IMR-90 (cell line): ENCODE measurements around the gene TXK. TPM values are rescaled to one million over a fixed set of nuclear protein-coding genes. Genes with fewer than 3 reads are reported as not detected.

Experiments
- ATAC-seq: fragments of 200-7000 bp; cut with Tn5 transposase; 2 replicates; pipeline ENCODE4 v1.9.1; 2020; ENCODE audit warnings: low read depth, mild to moderate bottlenecking, moderate library complexity
- BruUV-seq: library from RNA; stranded (reverse); fragments of 400-500 nt; replicated peaks from 2 replicates; lab custom pipeline; 2021; lab: Mats Ljungman, UMichigan
- CTCF ChIA-PET: fragments of 300-600 bp; formaldehyde crosslinking; extraction: SDS; loops from one replicate; lab custom pipeline; 2021; ENCODE audit warnings: antibody characterized with exemption; lab: Yijun Ruan, JAX
- POLR2A ChIA-PET: fragments of 300-600 bp; sonication (Branson Sonifier 250); formaldehyde crosslinking; loops from one replicate; lab custom pipeline; 2022; ENCODE audit warnings: antibody characterized with exemption; ENCODE audit not compliant: unreplicated experiment; lab: Charles Lee
- DNase-seq: peaks from one replicate; pipeline ENCODE4 v3.0.0; 2013
- H2AFZ ChIP-seq: replicated peaks from 2 replicates; pipeline ENCODE3; 2013; ENCODE audit warnings: low read length, mild to moderate bottlenecking; ENCODE audit not compliant: poor library complexity
- H2AK5ac ChIP-seq: 2 replicates; pipeline ENCODE4 v1.6.1; 2013; ENCODE audit warnings: low read depth, low read length, inconsistent platforms
- H2AK9ac ChIP-seq: replicated peaks from 2 replicates; pipeline ENCODE3; 2013; ENCODE audit warnings: mild to moderate bottlenecking, low read depth, low read length, moderate library complexity; ENCODE audit not compliant: poor library complexity
- H2BK120ac ChIP-seq: 2 replicates; pipeline ENCODE4 v1.6.1; 2013; ENCODE audit warnings: low read depth, low read length, inconsistent platforms
- H2BK15ac ChIP-seq: 3 replicates; pipeline ENCODE4 v1.6.1; 2013; ENCODE audit warnings: low read depth, low read length, inconsistent platforms
- H2BK20ac ChIP-seq: 2 replicates; pipeline ENCODE4 v1.6.1; 2013; ENCODE audit warnings: low read depth, mild to moderate bottlenecking, inconsistent platforms, low read length, moderate library complexity
- H2BK5ac ChIP-seq: 2 replicates; pipeline ENCODE4 v1.6.1; 2013; ENCODE audit warnings: mild to moderate bottlenecking, low read depth, low read length, inconsistent platforms; ENCODE audit not compliant: poor library complexity, severe bottlenecking
- H3K14ac ChIP-seq: replicated peaks from 2 replicates; pipeline ENCODE4 v1.6.1; 2013; ENCODE audit warnings: low read depth, low read length, inconsistent platforms
- H3K18ac ChIP-seq: 2 replicates; pipeline ENCODE4 v1.6.1; 2013; ENCODE audit warnings: low read depth, low read length, control low read depth
- H3K23ac ChIP-seq: 2 replicates; pipeline ENCODE4 v1.6.1; 2013; ENCODE audit warnings: low read depth, low read length, inconsistent platforms
- H3K27ac ChIP-seq: 2 replicates; pipeline ENCODE4 v1.5.1; 2013; ENCODE audit warnings: mild to moderate bottlenecking, control low read depth, low read length; ENCODE audit not compliant: insufficient read depth
- H3K27me3 ChIP-seq: 2 replicates; pipeline ENCODE4 v1.6.1; 2013; ENCODE audit warnings: low read length; ENCODE audit not compliant: control insufficient read depth, insufficient read depth
- H3K36me3 ChIP-seq: 2 replicates; pipeline ENCODE4 v1.6.1; 2013; ENCODE audit warnings: low read length, mixed read lengths; ENCODE audit not compliant: control insufficient read depth, insufficient read depth
- H3K4ac ChIP-seq: 2 replicates; pipeline ENCODE4 v1.6.1; 2013; ENCODE audit warnings: low read depth, low read length, inconsistent platforms
- H3K4me1 ChIP-seq: 2 replicates; pipeline ENCODE4 v1.6.1; 2013; ENCODE audit warnings: low read length, mixed read lengths; ENCODE audit not compliant: control insufficient read depth, insufficient read depth
- H3K4me2 ChIP-seq: 2 replicates; pipeline ENCODE4 v1.6.1; 2013; ENCODE audit warnings: low read depth, mild to moderate bottlenecking, control low read depth, low read length, moderate library complexity
- H3K4me3 ChIP-seq: 2 replicates; pipeline ENCODE4 v1.5.1; 2013; ENCODE audit warnings: low read depth, mild to moderate bottlenecking, control low read depth, low read length, moderate library complexity; ENCODE audit not compliant: insufficient read depth
- H3K56ac ChIP-seq: 2 replicates; pipeline ENCODE4 v1.6.1; 2013; ENCODE audit warnings: low read length, inconsistent platforms; ENCODE audit not compliant: insufficient read depth; ENCODE audit errors: extremely low read depth
- H3K79me1 ChIP-seq, 2 experiments: 2 replicates each; pipeline ENCODE4 v1.6.1; 2013; ENCODE audit warnings: low read length in 2 of 2, inconsistent platforms in 1 of 2, low read depth in 1 of 2
- H3K9ac ChIP-seq: 2 replicates; pipeline ENCODE4 v1.6.1; 2013; ENCODE audit warnings: low read depth, low read length, control low read depth
- H3K9me1 ChIP-seq: 2 replicates; pipeline ENCODE4 v1.6.1; 2013; ENCODE audit warnings: low read length, inconsistent platforms; ENCODE audit not compliant: insufficient read depth
- H3K9me3 ChIP-seq: 2 replicates; pipeline ENCODE4 v1.6.1; 2013; ENCODE audit warnings: low read length; ENCODE audit not compliant: control insufficient read depth, insufficient read depth
- H4K20me1 ChIP-seq: 2 replicates; pipeline ENCODE4 v1.6.1; 2013; ENCODE audit warnings: low read length, inconsistent platforms; ENCODE audit not compliant: insufficient read depth
- H4K5ac ChIP-seq: 2 replicates; pipeline ENCODE4 v1.6.1; 2013; ENCODE audit warnings: mild to moderate bottlenecking, low read depth, low read length, control low read depth
- H4K8ac ChIP-seq, 2 experiments: 2 replicates each; pipeline ENCODE4 v1.6.1; 2013; ENCODE audit warnings: low read depth in 2 of 2, low read length in 2 of 2, control low read depth in 1 of 2, inconsistent platforms in 1 of 2
- H4K91ac ChIP-seq: 2 replicates; pipeline ENCODE4 v1.6.1; 2013; ENCODE audit warnings: low read depth, low read length, inconsistent platforms; ENCODE audit not compliant: insufficient read depth
- BHLHE40 ChIP-seq: fragments of 150-350 bp; IDR thresholded peaks from 2 replicates; pipeline ENCODE4 v1.6.1; 2016; ENCODE audit warnings: mild to moderate bottlenecking, low read depth, low read length
- CEBPB ChIP-seq: IDR thresholded peaks from 2 replicates; pipeline ENCODE4 v1.6.1; 2012; ENCODE audit warnings: low read depth, low read length, improper control_type of control experiment
- CHD1 ChIP-seq: IDR thresholded peaks from 2 replicates; pipeline ENCODE4 v1.6.1; 2012; ENCODE audit warnings: low read depth, low read length, improper control_type of control experiment
- CTCF ChIP-seq: conservative IDR thresholded peaks from 2 replicates; pipeline ENCODE4 v1.5.1; 2012; ENCODE audit warnings: mild to moderate bottlenecking, low read depth, low read length, improper control_type of control experiment
- FOS ChIP-seq: fragments of 150-350 bp; IDR thresholded peaks from 2 replicates; pipeline ENCODE4 v1.6.1; 2016; ENCODE audit warnings: low read depth, low read length
- MXI1 ChIP-seq: IDR thresholded peaks from 2 replicates; pipeline ENCODE4 v1.6.1; 2012; ENCODE audit warnings: low read depth, mild to moderate bottlenecking, low read length, moderate library complexity, borderline replicate concordance
- RAD21 ChIP-seq: IDR thresholded peaks from 2 replicates; pipeline ENCODE4 v1.6.1; 2012; ENCODE audit warnings: low read length, improper control_type of control experiment
- RFX5 ChIP-seq: IDR thresholded peaks from 2 replicates; pipeline ENCODE4 v1.8.0; 2012; ENCODE audit warnings: low read depth, mild to moderate bottlenecking, low read length, moderate library complexity
- SMC3 ChIP-seq: fragments of 150-350 bp; IDR thresholded peaks from 2 replicates; pipeline ENCODE4 v1.6.1; 2016; ENCODE audit warnings: low read depth, mild to moderate bottlenecking, antibody characterized with exemption, low read length, moderate library complexity
- WGBS, 2 experiments: methylation state at CpG; one replicate each; pipeline versions ENCODE4 v1.1.5 to v1.1.7; 2013; ENCODE audit warnings: missing lambda C conversion rate in 2 of 2; ENCODE audit not compliant: insufficient read length in 1 of 2; ENCODE audit errors: extremely low coverage in 2 of 2; 5-methylcytosine and 5-hydroxymethylcytosine counted together
- dilution Hi-C: fragments of 300-500 bp; cut with HindIII; formaldehyde crosslinking; loops from one replicate; pipeline ENCODE4 v1.14.3; 2018; ENCODE audit warnings: low sequenced_read_pairs; ENCODE audit not compliant: unreplicated experiment
- in situ Hi-C: fragments of 300-500 bp; cut with MboI; formaldehyde crosslinking; loops from 3 replicates; pipeline ENCODE4 v1.14.3; 2019; ENCODE audit warnings: low sequenced_read_pairs, inconsistent platforms, mixed read lengths
- intact Hi-C: fragments of 100-400 bp; cut with micrococcal nuclease; formaldehyde crosslinking; loops from 2 replicates; pipeline ENCODE4 v1.10.0; 2022
- polyA plus RNA-seq, 3 experiments: library from polyadenylated mRNA; depleted of rRNA; stranded (reverse); fragments of >200 nt; gene quantifications; 2 replicates each; pipeline ENCODE4 v1.2.3, GENCODE V29; 2012; ENCODE audit warnings: low replicate concordance in 1 of 3
- total RNA-seq: library from RNA; depleted of rRNA; stranded (reverse); fragments of >200 nt; gene quantifications from 2 replicates; pipeline ENCODE4 v1.2.3, GENCODE V29; 2012

TXK gene
- total and polyA plus RNA-seq, 2 of the 4 experiments (the other 2 are of a cell fraction), result not detected

GRCh38 chr4:48085821-48086589 is 48.0 kb downstream of the TXK start:
- no peaks in the 10 kb centered on the region for H3K36me3 ChIP-seq
- dilution Hi-C loops (no loop called here), intact Hi-C loops (loop anchor here (5.0 kb wide), 3 partner anchors 69 to 419 kb away; partner anchors contain the start of genes CNGA1 and NIPAL1), in situ Hi-C loops (loop anchor here (10.0 kb wide), 1 partner anchor 401 kb away; no protein-coding TSS in a partner anchor)
- H4K20me1 ChIP-seq, result no peaks in the 10 kb centered on the region
- H2AFZ ChIP-seq, result no peak overlapping the region
- H3K4ac ChIP-seq, result no peak overlapping the region
- no peaks in the 10 kb centered on the region for H3K9me3 ChIP-seq
- no peak overlapping the region for H2BK15ac ChIP-seq
- H2BK120ac ChIP-seq, result no peak overlapping the region
- ChIA-PET CTCF (interaction anchor here (1.5 kb wide), 1 partner anchor 55 kb away, joined by 6 read pairs; no protein-coding TSS in a partner anchor), POLR2A (no interaction called here)
- TF ChIP-seq CTCF (no peak), BHLHE40 (no peak), CEBPB (no peak), RFX5 (no peak), SMC3 (no peak), CHD1 (no peak), FOS (no peak), MXI1 (no peak), RAD21 (no peak)
- H2BK20ac ChIP-seq, result no peak overlapping the region
- BruUV-seq, result no TSS peak
- 53% methylated on average over 4 of the region's 8 CpGs; no CpG with 5 or more reads in 1 of the 2 experiments for WGBS, 2 experiments
- H3K14ac ChIP-seq, result no peak overlapping the region
- no peak overlapping the region for H3K27ac ChIP-seq
- no peak overlapping the region for H3K4me2 ChIP-seq
- no peak overlapping the region for H4K8ac ChIP-seq
- no peak overlapping the region for H3K9ac ChIP-seq
- no peak overlapping the region for H3K23ac ChIP-seq
- no peaks in the 10 kb centered on the region for H3K4me1 ChIP-seq
- no peak for DNase-seq
- no peak overlapping the region for H4K91ac ChIP-seq
- H3K9me1 ChIP-seq, result no peaks in the 10 kb centered on the region
- H4K5ac ChIP-seq, result no peak overlapping the region
- no peak overlapping the region for H2AK9ac ChIP-seq
- no peak overlapping the region for H3K4me3 ChIP-seq
- no peak overlapping the region for H3K18ac ChIP-seq
- H2AK5ac ChIP-seq, result no peak overlapping the region
- H2BK5ac ChIP-seq, result no peak overlapping the region
- H3K27me3 ChIP-seq, result peaks cover 6% of the 10 kb centered on the region
- H3K56ac ChIP-seq, result no peak overlapping the region
- H3K79me1 ChIP-seq, result no peaks in the 10 kb centered on the region
- ATAC-seq, result no peak
